GM23338 (cell line): ENCODE measurements around the gene CDH23. TPM values are rescaled to one million over a fixed set of nuclear protein-coding genes. Genes with fewer than 3 reads are reported as not detected.

Experiments
- ATAC-seq: fragments of 200-7000 bp; cut with Tn5 transposase; 3 replicates; pipeline ENCODE4 v1.9.1; 2020
- DNase-seq: peaks from one replicate; pipeline ENCODE4 v3.0.0-alpha.2; 2015; ENCODE audit warnings: low spot score
- H2AFZ ChIP-seq: fragments of 200-600 bp; sonication (generic); 2 replicates; pipeline ENCODE4 v1.8.0; 2016; ENCODE audit warnings: antibody characterized with exemption, mild to moderate bottlenecking, moderate library complexity
- H3F3A ChIP-seq: fragments of 200-600 bp; sonication (generic); replicated peaks from 2 replicates; pipeline ENCODE4 v1.8.0; 2017; ENCODE audit warnings: antibody characterized with exemption, mixed run types, low read depth
- H3K27ac ChIP-seq: fragments of 200-600 bp; sonication (generic); 2 replicates; pipeline ENCODE4 v1.6.1; 2016; ENCODE audit warnings: low read depth
- H3K27me3 ChIP-seq: fragments of 200-600 bp; sonication (generic); 2 replicates; pipeline ENCODE4 v1.8.0; 2016; ENCODE audit warnings: mild to moderate bottlenecking, mixed run types, moderate library complexity; ENCODE audit not compliant: insufficient read depth
- H3K36me3 ChIP-seq: fragments of 200-600 bp; sonication (generic); 2 replicates; pipeline ENCODE4 v1.8.0; 2016; ENCODE audit warnings: mild to moderate bottlenecking; ENCODE audit not compliant: insufficient read depth
- H3K4me1 ChIP-seq: fragments of 200-600 bp; sonication (generic); 2 replicates; pipeline ENCODE4 v1.8.0; 2016; ENCODE audit warnings: mild to moderate bottlenecking, moderate library complexity; ENCODE audit not compliant: insufficient read depth
- H3K4me2 ChIP-seq: fragments of 200-600 bp; sonication (generic); 2 replicates; pipeline ENCODE4 v1.7.1; 2017; ENCODE audit warnings: mixed run types
- H3K4me3 ChIP-seq: fragments of 200-600 bp; sonication (generic); 2 replicates; pipeline ENCODE4 v1.6.1; 2016; ENCODE audit warnings: mixed run types
- H3K79me2 ChIP-seq: fragments of 200-600 bp; sonication (generic); replicated peaks from 2 replicates; pipeline ENCODE4 v1.8.0; 2017; ENCODE audit warnings: mild to moderate bottlenecking; ENCODE audit not compliant: insufficient read depth
- H3K9me2 ChIP-seq: fragments of 200-600 bp; sonication (generic); 2 replicates; pipeline ENCODE4 v1.8.0; 2017; ENCODE audit not compliant: insufficient read depth
- H4K20me1 ChIP-seq: fragments of 200-600 bp; sonication (generic); replicated peaks from 2 replicates; pipeline ENCODE4 v1.8.0; 2017; ENCODE audit warnings: mild to moderate bottlenecking; ENCODE audit not compliant: insufficient read depth
- H3K27ac Mint-ChIP-seq: 2 replicates; pipeline ENCODE4 v1.8.0; 2020; ENCODE audit warnings: inconsistent platforms, mild to moderate bottlenecking, moderate library complexity, mixed read lengths
- H3K27me3 Mint-ChIP-seq: 3 replicates; pipeline ENCODE4 v1.8.0; 2022; ENCODE audit warnings: low read depth, mild to moderate bottlenecking, moderate library complexity, mixed read lengths, inconsistent platforms; ENCODE audit not compliant: insufficient read depth, poor library complexity
- H3K36me3 Mint-ChIP-seq: 3 replicates; pipeline ENCODE4 v1.8.0; 2021; ENCODE audit warnings: low read depth, mild to moderate bottlenecking, inconsistent platforms, moderate library complexity, mixed read lengths
- H3K4me1 Mint-ChIP-seq: 3 replicates; pipeline ENCODE4 v1.8.0; 2020; ENCODE audit warnings: mild to moderate bottlenecking, inconsistent platforms, mixed read lengths
- H3K4me3 Mint-ChIP-seq: 3 replicates; pipeline ENCODE4 v1.8.0; 2021; ENCODE audit warnings: moderate library complexity, mild to moderate bottlenecking, inconsistent platforms, mixed read lengths
- H3K9me3 Mint-ChIP-seq: 3 replicates; pipeline ENCODE4 v1.8.0; 2020; ENCODE audit warnings: moderate library complexity, mild to moderate bottlenecking, inconsistent platforms, mixed read lengths
- CREB1 ChIP-seq: fragments of 250-450 bp; sonication (Bioruptor Pico); IDR thresholded peaks from 2 replicates; pipeline ENCODE4 v1.5.0; 2020; ENCODE audit warnings: low read depth, mild to moderate bottlenecking, moderate library complexity
- ETS1 ChIP-seq: IDR thresholded peaks from 2 replicates; pipeline ENCODE4 v1.6.1; 2016; ENCODE audit warnings: antibody characterized with exemption
- REST ChIP-seq: IDR thresholded peaks from one replicate; pipeline ENCODE4 v1.6.1; 2018; ENCODE audit warnings: antibody characterized with exemption; ENCODE audit not compliant: unreplicated experiment
- ZNF462 ChIP-seq: fragments of 250-450 bp; sonication (Bioruptor Pico); IDR thresholded peaks from 2 replicates; pipeline ENCODE4 v1.5.0; 2020; ENCODE audit warnings: mild to moderate bottlenecking, moderate library complexity
- polyA plus RNA-seq: library from polyadenylated mRNA; unstranded; fragments of >200 nt; fragmentation: Nextera tagmentation; extraction: Ambion mirVana; gene quantifications from 2 replicates; pipeline ENCODE4 v1.2.1, GENCODE V29; 2016
- total RNA-seq: library from RNA; depleted of rRNA; stranded (reverse); fragments of >200 nt; shearing (Covaris generic); gene quantifications from 2 replicates; pipeline ENCODE4 v1.2.3, GENCODE V29; 2014
- TF ChIP-seq, protein P1 (sequence below), 2 experiments: fragments of 200-600 bp in 1 of 2; sonication (generic) in 1 of 2; conservative IDR thresholded peaks; 2 replicates each; pipeline versions ENCODE4 v1.5.1 to v1.6.1; 2016 to 2017; ENCODE audit warnings: antibody characterized with exemption in 2 of 2, low read depth in 2 of 2, mild to moderate bottlenecking in 2 of 2, moderate library complexity in 1 of 2

CDH23 gene
- total and polyA plus RNA-seq, 2 experiments from 2014 or later: 0.95 to 4.3 TPM

GRCh38 chr10:71773221-71773971 lies 376.7 kb downstream of the CDH23 start, which contains the start of gene VSIR:
TSS of gene VSIR (minus strand) at chr10:71773520. CDS start at chr10:71773439, 81 bp downstream.
- no peak within 1 kb of the TSS for H3K27ac ChIP-seq
- peaks cover 6% of the 10 kb centered on the region; the same call in 2 of the 3 replicates for H3K4me1 Mint-ChIP-seq
- H3K4me3 Mint-ChIP-seq: peak within 1 kb of the TSS; percentile 69
- no peaks in the 10 kb centered on the region for H3K36me3 Mint-ChIP-seq
- ATAC-seq (peak; percentile 86), DNase-seq (peak; percentile 81)
- no peaks in the 10 kb centered on the region for H3K4me1 ChIP-seq
- TF ChIP-seq REST: no peak
- TF ChIP-seq ETS1: no peak
- peak; percentile 43 for TF ChIP-seq CREB1 (CRISPR knock-in tag)
- TF ChIP-seq, protein P1, sequence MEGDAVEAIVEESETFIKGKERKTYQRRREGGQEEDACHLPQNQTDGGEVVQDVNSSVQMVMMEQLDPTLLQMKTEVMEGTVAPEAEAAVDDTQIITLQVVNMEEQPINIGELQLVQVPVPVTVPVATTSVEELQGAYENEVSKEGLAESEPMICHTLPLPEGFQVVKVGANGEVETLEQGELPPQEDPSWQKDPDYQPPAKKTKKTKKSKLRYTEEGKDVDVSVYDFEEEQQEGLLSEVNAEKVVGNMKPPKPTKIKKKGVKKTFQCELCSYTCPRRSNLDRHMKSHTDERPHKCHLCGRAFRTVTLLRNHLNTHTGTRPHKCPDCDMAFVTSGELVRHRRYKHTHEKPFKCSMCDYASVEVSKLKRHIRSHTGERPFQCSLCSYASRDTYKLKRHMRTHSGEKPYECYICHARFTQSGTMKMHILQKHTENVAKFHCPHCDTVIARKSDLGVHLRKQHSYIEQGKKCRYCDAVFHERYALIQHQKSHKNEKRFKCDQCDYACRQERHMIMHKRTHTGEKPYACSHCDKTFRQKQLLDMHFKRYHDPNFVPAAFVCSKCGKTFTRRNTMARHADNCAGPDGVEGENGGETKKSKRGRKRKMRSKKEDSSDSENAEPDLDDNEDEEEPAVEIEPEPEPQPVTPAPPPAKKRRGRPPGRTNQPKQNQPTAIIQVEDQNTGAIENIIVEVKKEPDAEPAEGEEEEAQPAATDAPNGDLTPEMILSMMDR (conservative IDR thresholded peaks at IDR 0.05; ENCODE audit: low read depth in 2 of 2): peak; percentile 60 to 75
- no peak for TF ChIP-seq ZNF462 (CRISPR knock-in tag)
- no peaks in the 10 kb centered on the region for H3K9me2 ChIP-seq
- no peak within 1 kb of the TSS for H3K27ac Mint-ChIP-seq
- H2AFZ ChIP-seq: peak within 1 kb of the TSS; percentile 94
- peaks cover 11% of the 10 kb centered on the region for H3K27me3 Mint-ChIP-seq
- H3K27me3 ChIP-seq: peaks cover 12% of the 10 kb centered on the region; the same call in 1 of the 2 replicates
- no peaks in the 10 kb centered on the region for H4K20me1 ChIP-seq
- H3K4me3 ChIP-seq: peak within 1 kb of the TSS; percentile 64
- no peaks in the 10 kb centered on the region for H3F3A ChIP-seq
- H3K9me3 Mint-ChIP-seq: peaks cover 2% of the 10 kb centered on the region; the same call in 1 of the 3 replicates
- H3K36me3 ChIP-seq: no peaks in the 10 kb centered on the region
- peak within 1 kb of the TSS; percentile 84 for H3K4me2 ChIP-seq
- H3K79me2 ChIP-seq: no peaks in the 10 kb centered on the region
